ENCODE data around the gene FBXW7.

FBXW7 gene

GRCh38 chr4:152334931-152335330 is 201.0 kb downstream of the FBXW7 start:
- no peak for DNase-seq (ENCODE audit: low read depth in 2 of 2)
- H3K4me3 ChIP-seq (replicated peaks in 1 of 2; ENCODE audit: low read depth in 2 of 2, low read length in 2 of 2) = no peak overlapping the region
- TF ChIP-seq CTCF (IDR thresholded peaks at IDR 0.05; ENCODE audit: low read depth, low read length) = no peak

GRCh38 chr4:152331042-152331441 is 204.8 kb downstream of the FBXW7 start:
- DNase-seq (ENCODE audit: low read depth in 2 of 2) = no peak
- TF ChIP-seq CTCF (IDR thresholded peaks at IDR 0.05; ENCODE audit: low read depth, low read length) = no peak
- H3K4me3 ChIP-seq (replicated peaks in 1 of 2; ENCODE audit: low read depth in 2 of 2, low read length in 2 of 2) = no peak overlapping the region

GRCh38 chr4:152328582-152328981 is 207.3 kb downstream of the FBXW7 start:
- DNase-seq (ENCODE audit: low read depth in 2 of 2) = peak; percentile 21
- no peak for TF ChIP-seq CTCF (IDR thresholded peaks at IDR 0.05; ENCODE audit: low read depth, low read length)
- H3K4me3 ChIP-seq (replicated peaks in 1 of 2; ENCODE audit: low read depth in 2 of 2, low read length in 2 of 2) = no peak overlapping the region

DNA sequence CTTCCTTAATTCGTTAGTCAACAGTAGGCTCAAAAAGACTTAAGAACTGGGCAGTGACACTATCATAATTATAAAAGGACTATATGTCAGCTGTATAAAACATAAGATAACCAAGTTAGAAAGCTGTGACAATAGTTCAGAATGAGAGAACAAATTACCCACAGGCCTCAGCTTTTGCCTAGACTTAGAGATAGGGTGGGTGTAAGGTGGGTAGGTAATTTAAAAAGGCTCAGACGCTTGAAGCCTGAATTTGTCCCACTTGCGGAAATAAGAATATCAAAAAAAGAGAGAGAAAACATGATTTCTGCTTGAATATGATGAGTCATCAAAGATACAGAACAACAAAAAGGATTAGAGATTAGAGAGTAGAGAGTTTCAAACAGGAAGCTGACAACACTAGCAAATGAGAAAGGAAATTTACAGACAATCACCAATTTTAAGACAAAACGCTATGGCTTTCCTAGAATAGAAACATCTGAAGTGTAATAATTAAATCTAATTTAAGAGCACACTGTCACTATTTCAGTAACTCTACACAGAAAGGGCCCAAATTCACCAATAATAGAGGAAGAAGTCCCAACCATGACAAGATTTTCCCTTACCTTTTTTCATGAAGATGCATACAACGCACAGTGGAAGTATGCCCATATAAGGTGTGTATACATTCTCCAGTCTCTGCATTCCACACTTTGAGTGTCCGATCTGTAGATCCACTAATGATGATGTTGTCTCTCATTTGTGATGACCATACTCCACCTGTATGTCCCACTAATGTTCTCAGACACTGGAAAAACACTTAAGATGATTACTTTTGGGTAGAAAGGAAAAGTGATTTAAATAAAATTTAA is 208.1 kb downstream of the FBXW7 start:
- no peak for TF ChIP-seq CTCF (IDR thresholded peaks at IDR 0.05; ENCODE audit: low read depth, low read length)
- no peak overlapping the region for H3K4me3 ChIP-seq (replicated peaks in 1 of 2; ENCODE audit: low read depth in 2 of 2, low read length in 2 of 2)
- DNase-seq (ENCODE audit: low read depth in 2 of 2) = no peak

DNA sequence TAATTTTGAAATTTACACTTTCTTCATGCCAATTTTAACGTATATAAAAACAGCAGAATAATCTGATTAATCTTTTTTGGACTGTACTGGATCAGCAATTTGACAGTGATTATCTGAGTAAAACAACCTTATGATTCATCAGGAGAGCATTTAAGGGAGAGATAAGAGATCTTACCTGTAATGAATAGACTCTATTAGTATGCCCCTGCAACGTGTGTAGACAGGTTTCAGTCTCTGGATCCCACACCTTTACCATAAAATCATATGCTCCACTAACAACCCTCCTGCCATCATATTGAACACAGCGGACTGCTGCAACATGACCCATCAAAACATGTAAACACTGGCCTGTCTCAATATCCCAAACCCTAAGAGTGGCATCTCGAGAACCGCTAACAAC is 210.1 kb downstream of the FBXW7 start:
- no peak for TF ChIP-seq CTCF (IDR thresholded peaks at IDR 0.05; ENCODE audit: low read depth, low read length)
- no peak overlapping the region for H3K4me3 ChIP-seq (replicated peaks in 1 of 2; ENCODE audit: low read depth in 2 of 2, low read length in 2 of 2)
- no peak for DNase-seq (ENCODE audit: low read depth in 2 of 2)

- TF ChIP-seq CTCF (IDR thresholded peaks at IDR 0.05; ENCODE audit: low read depth, low read length) = no peak
- no peak overlapping the region for H3K4me3 ChIP-seq (replicated peaks in 1 of 2; ENCODE audit: low read depth in 2 of 2, low read length in 2 of 2)
- no peak for DNase-seq (ENCODE audit: low read depth in 2 of 2)
Measured at GRCh38 chr4:152323221-152323620, 212.7 kb downstream of the FBXW7 start.

- no peak overlapping the region for H3K4me3 ChIP-seq (replicated peaks in 1 of 2; ENCODE audit: low read depth in 2 of 2, low read length in 2 of 2)
- DNase-seq (ENCODE audit: low read depth in 2 of 2) = no peak
- no peak for TF ChIP-seq CTCF (IDR thresholded peaks at IDR 0.05; ENCODE audit: low read depth, low read length)
Measured at GRCh38 chr4:152322656-152323055, 213.2 kb downstream of the FBXW7 start.

All from cardiac fibroblast (primary cell).